Right lung (tissue), 10 donors: Measurements from ENCODE around the gene GAL3ST1. TPM values are rescaled to one million over a fixed set of nuclear protein-coding genes. Genes with fewer than 3 reads are reported as not detected.
"Not testable (repeated sequence)": the region's sequence is repeated elsewhere in the genome, so short reads cannot be mapped to it uniquely, and the experiment has no call there.

Source experiments
- DNase-seq, 2 donors: peaks; one replicate each; pipeline ENCODE4 v3.0.0-alpha.2; 2013
- long read RNA-seq, 8 donors: transcript quantifications; one replicate each; lab custom pipeline, GENCODE V29; 2026
- polyA plus RNA-seq, 5 donors: library from polyadenylated mRNA; unstranded; fragments of 120-200 nt; gene quantifications; one replicate each; pipeline versions ENCODE4 v1.2.1 to v1.2.3, GENCODE V29; 2013; ENCODE audit warnings: inconsistent platforms in 1 of 5, low replicate concordance in 1 of 5; ENCODE audit not compliant: insufficient read length in 5 of 5, insufficient read depth in 1 of 5

GAL3ST1 gene, protein sequence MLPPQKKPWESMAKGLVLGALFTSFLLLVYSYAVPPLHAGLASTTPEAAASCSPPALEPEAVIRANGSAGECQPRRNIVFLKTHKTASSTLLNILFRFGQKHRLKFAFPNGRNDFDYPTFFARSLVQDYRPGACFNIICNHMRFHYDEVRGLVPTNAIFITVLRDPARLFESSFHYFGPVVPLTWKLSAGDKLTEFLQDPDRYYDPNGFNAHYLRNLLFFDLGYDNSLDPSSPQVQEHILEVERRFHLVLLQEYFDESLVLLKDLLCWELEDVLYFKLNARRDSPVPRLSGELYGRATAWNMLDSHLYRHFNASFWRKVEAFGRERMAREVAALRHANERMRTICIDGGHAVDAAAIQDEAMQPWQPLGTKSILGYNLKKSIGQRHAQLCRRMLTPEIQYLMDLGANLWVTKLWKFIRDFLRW
- 10 to 100 TPM in 1 of 5 donors, 1 to 10 TPM in 4; 4.5 to 10.7 (median 7.2) TPM for polyA plus RNA-seq
- long read RNA-seq, donor 1, transcript GAL3ST1-204 (3 exons, 1,712 nt) = major isoform, 5 of 9 reads
- long read RNA-seq, donor 1, partial matches to known transcripts = 0 of 9 reads
- long read RNA-seq, donor 1, other reads (novel, unspliced or antisense) = 0 of 9 reads
- long read RNA-seq, donor 2, partial matches to known transcripts = 0 of 2 reads
- long read RNA-seq, donor 2, other reads (novel, unspliced or antisense) = 0 of 2 reads
- long read RNA-seq, donor 3, partial matches to known transcripts = 0 of 4 reads
- long read RNA-seq, donor 3, other reads (novel, unspliced or antisense) = 0 of 4 reads
- long read RNA-seq, donor 4, partial matches to known transcripts = 0 of 2 reads
- long read RNA-seq, donor 4, other reads (novel, unspliced or antisense) = 0 of 2 reads
- long read RNA-seq, donor 5, transcript GAL3ST1-204 (3 exons, 1,712 nt) = major isoform, 6 of 12 reads
- long read RNA-seq, donor 5, partial matches to known transcripts = 0 of 12 reads
- long read RNA-seq, donor 5, other reads (novel, unspliced or antisense) = 0 of 12 reads
- long read RNA-seq, donor 6, transcript GAL3ST1-204 (3 exons, 1,712 nt) = major isoform, 5 of 7 reads
- long read RNA-seq, donor 6, partial matches to known transcripts = 0 of 7 reads
- long read RNA-seq, donor 6, other reads (novel, unspliced or antisense) = 0 of 7 reads
- long read RNA-seq, donor 7, partial matches to known transcripts = 0 of 5 reads
- long read RNA-seq, donor 7, other reads (novel, unspliced or antisense) = 0 of 5 reads
- long read RNA-seq, donor 8, partial matches to known transcripts = 0 of 2 reads
- long read RNA-seq, donor 8, other reads (novel, unspliced or antisense) = 0 of 2 reads

DNA sequence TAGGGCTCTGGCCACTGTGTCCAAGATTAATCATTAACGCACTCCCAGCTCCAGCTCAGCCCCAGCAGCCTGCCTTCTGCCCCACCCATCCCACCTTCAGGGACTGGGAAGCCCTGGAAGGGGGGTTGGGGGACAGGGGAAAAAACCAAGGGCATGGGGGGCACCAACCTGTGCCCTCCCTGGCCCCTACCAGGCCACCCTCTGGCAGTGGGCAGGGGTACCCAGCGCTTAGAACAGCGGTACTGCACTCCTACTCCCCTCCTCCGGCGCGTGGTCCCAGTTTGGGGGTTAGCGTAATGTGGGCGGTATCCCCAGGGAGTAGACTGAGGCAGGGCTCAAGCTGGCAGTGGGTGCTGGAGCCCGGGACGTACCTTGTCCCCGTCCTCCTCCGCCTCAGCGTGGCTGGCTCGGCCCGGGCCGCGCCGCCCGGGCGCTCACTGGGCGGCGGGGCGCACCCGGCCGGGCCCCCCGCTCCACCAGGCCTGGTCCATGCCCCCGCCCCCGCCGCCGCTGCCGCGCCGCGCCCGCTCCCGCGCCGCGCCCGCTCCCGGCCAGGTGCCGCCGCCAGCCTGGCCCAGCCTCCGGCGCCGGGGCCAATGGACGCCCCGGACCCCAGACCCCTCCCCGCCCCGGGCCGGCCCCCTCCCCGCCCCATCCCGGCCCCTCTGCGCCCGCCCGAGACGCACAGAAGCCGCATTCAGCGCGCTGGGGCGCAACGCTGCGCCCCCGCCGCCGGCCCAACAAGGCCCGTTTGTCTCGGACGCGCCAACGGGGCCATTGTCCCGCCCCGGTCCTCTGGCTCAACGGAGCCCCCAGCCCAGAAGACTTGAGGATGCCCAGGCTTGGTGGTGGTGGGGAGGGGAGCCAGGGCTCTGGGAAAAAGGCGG, at the start of gene GAL3ST1:
Gene GAL3ST1 (minus strand): TSS at position 571 of the 887 bp plus-strand sequence. CDS start 17,273 bp downstream, outside the sequence.
- DNase-seq = peak in 1 of 2 donors; percentile 31

- DNase-seq = not testable (repeated sequence)
Observed at GRCh38 chr22:30619909-30620308, 45.4 kb upstream of the GAL3ST1 start.

GRCh38 chr22:30617819-30618218, 43.4 kb upstream of the GAL3ST1 start:
- no peak for DNase-seq

DNA sequence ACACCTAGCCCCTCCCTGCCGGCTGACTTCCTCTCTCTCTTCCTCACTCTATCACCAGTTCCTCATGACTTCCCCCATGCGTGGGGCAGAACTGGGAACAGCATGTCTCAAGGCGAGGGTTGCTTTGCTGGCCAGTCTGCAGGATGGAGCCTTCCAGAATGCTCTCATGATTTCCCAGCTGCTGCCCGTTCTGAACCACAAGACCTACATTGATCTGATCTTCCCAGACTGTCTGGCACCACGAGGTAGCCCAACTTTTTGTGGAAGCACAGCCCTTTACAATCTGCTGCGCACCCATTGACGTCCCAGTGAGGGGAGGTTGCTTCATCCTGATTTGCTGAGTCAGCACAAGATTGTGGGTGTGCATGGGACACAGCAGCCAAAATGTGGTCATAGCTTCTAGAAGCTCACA, 41.1 kb upstream of the GAL3ST1 start:
- no peak for DNase-seq

GRCh38 chr22:30614879-30615278, 40.4 kb upstream of the GAL3ST1 start:
- DNase-seq = no peak

DNA sequence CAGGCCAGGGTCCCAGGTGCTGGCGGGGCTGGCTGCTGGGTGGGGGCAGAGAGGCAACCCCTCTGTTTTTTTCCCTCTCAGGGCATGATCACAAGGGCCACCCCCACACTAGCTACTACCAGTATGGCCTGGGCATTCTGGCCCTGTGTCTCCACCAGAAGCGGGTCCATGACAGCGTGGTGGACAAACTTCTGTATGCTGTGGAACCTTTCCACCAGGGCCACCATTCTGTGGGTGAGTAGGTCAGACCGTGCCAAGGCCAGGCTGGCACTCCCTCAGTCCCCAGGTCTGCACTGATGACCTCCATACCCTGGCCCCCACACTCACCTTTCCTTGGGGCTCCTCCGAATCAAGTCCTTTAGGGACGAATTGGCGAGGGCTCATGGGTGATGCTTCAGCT, 39.8 kb upstream of the GAL3ST1 start:
- DNase-seq = no peak

DNA sequence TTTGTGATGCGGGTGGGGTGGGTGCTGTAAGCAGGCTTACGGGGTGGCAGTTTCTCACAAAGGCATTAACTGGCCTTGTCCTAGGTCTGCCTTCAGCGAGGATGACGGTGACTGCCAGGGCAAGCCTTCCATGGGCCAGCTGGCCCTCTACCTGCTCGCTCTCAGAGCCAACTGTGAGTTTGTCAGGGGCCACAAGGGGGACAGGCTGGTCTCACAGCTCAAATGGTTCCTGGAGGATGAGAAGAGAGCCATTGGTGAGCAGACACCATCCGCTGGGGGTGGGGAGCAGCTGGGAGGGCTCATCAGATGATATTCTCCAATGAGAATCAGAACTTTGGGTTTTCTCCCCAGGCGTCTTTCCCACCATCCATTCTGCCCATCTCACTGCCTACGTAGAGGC, 38.3 kb upstream of the GAL3ST1 start:
- no peak for DNase-seq

- DNase-seq = no peak
Observed at GRCh38 chr22:30611197-30611596, 36.7 kb upstream of the GAL3ST1 start.

DNA sequence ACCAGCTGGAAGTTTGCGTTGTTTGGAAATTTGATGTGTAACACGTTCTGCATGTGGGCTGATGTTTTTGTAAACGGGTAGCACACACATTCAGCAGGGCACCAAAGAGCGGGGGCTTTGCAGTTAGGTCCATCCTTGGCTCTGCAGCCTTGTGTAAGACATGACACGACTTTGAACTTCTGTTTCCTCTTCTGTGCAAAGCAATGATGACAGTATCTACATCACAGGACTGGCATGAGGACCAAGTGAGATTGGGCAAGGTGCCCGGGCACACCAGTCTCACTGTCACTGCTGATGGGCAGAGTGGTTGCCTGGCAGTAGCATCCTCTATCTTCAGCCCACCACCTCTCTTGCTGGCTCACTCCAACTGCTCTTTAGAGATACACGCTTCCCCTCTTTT, 35.8 kb upstream of the GAL3ST1 start:
- DNase-seq = no peak

- no peak for DNase-seq
Observed at GRCh38 chr22:30609260-30610185, 35.1 kb upstream of the GAL3ST1 start.

DNA sequence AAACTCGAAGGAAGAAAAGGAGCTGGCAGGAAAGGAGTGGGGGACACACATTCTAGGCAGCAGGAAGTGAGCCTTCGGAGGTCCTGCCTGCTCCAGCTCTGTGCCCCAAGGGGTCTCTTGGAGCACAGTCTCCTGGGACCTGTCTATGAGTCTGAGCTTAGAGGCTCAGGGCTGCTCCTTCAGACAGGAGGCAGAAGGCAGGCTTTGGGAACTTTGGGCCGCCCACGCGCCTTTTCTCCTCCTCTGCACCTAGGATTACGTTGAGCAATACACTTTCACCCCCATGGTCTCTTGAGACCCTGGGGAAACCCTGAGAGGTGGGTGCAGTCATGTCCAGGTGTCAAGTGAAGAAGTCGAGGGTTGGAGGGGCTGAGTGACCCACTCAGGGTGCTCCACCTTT, 33.5 kb upstream of the GAL3ST1 start:
- no peak for DNase-seq

- DNase-seq = no peak
Observed at GRCh38 chr22:30607300-30607930, 33.0 kb upstream of the GAL3ST1 start.

DNA sequence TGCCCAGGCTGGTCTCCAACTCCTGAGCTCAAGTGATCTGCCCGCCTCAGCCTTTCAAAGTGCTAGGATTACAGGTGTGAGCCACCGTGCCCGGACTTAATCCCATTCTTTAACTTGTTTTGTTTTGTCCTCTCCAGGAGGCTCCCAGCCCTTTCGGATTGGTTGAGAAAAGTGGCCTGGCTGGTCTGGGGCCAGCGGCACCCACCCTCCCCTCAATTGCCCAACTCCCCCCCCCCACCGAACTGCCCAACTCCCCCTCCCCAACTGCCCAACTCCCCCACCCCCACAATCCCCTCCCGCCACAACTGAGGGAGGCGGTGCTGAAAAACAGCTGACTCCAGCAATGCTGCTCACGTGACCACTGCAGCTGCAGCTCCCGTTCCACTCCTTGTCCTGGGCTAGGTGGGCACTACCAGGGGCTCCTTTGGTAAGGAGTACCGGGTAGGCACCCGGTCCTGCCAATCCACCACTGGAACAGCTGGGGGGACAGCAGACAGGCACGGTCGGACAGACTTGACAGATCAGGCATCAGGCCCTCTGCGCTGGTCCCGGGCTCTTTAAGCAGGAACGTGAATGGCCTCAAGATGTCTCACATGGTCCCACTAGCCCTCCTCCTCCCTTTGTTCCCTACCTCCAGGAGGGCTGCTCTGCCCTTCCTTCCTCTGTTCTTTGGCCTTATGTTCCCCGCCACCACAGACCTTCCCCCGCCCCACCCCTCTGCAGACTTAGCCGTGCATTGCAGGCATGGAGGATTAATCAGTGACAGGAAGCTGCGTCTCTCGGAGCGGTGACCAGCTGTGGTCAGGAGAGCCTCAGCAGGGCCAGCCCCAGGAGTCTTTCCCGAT, 32.2 kb upstream of the GAL3ST1 start, which contains the start of gene TCN2:
Gene TCN2 (plus strand): TSS at position 720 of the 845 bp plus-strand sequence. CDS start 158 bp downstream, outside the sequence.
- DNase-seq = peak; percentile 71 to 76

DNA sequence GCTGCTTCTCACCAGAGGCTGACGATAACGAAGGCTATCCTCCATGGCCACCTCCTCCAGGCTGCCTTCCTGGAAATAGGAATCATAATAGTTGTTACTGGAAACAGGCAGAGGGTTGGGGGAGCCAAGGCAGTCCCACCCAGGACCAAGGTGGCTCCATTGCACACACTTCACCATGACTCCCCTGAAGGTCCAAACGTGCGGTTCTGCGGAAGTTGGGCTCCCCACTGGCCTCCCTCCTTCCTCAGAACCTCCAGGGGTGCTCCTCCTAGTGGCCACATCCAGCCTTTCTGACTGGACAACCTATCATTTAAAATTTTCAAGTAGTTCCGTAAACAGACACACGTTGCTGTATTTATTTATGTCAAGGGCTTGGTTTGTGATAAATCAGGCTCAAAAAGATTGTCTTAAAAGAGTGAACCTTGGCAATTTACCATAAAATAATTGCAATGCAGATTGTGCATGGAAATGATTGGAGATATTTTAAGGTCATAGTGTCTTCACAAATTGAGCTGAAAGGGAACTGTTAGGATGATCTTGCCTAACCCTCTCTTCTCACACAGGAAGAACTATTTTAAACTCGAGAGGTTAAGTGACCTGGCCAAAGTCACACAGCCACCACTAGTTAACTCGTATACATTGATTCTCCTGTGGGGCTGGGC, 31.1 kb upstream of the GAL3ST1 start:
- DNase-seq = no peak

- DNase-seq = no peak
Observed at GRCh38 chr22:30604723-30605122, 30.3 kb upstream of the GAL3ST1 start.

DNA sequence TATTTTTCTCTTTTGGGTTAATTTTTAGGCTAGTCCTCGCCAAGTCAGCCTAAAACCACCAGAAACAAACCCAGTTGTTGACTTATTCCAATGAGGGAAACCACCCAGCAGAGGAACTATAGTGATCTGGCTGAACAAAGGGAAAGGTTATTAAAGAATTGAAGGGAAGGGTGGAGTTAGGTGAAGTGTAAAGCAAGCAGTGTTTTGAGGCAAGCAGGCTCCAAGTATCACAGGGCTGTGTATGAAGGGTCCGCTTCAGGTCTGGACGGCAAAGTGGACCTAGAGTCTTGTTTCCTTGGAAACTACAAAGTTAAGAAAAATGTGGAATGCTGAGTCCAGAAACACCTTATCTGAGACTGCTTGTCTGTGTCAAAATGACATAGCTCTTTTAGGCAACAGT, 29.3 kb upstream of the GAL3ST1 start:
- DNase-seq = no peak

DNA sequence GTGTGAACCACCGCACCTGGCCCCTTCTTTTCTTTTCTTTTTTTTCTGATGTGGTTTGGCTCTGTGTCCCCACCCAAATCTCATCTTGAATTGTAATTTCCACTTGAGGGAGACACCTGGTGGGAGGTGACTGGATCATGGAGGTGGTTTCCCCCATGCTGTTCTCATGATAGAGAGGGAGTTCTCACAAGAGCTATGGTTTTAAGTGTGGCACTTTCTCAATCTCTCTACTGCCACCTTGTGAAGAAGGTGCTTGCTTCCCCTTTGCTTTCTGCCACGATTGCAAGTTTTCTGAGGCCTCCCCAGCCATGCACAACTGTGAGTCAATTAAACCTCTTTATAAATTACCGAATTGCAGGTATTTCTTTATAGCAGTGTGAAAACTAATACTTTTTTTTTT, 27.6 kb upstream of the GAL3ST1 start:
- DNase-seq = no peak
